ENCODE results near the gene WFDC2.

The WFDC2 gene

GRCh38 chr20:45501600-45501999, 32.0 kb downstream of the WFDC2 start:
- no peak for DNase-seq

GRCh38 chr20:45502561-45502960, 33.0 kb downstream of the WFDC2 start:
- no peak for DNase-seq

GRCh38 chr20:45503403-45503802, 33.9 kb downstream of the WFDC2 start:
- no peak for DNase-seq

GRCh38 chr20:45506398-45506797, 36.8 kb downstream of the WFDC2 start:
- DNase-seq: no peak

GRCh38 chr20:45507011-45507820, 37.7 kb downstream of the WFDC2 start:
- no peak for DNase-seq

- no peak for DNase-seq
Measured at GRCh38 chr20:45508068-45508886, 38.7 kb downstream of the WFDC2 start.

GRCh38 chr20:45509091-45509490, 39.5 kb downstream of the WFDC2 start:
- DNase-seq: no peak

- no peak for DNase-seq
Measured at GRCh38 chr20:45510242-45510862, 40.8 kb downstream of the WFDC2 start.

GRCh38 chr20:45515147-45515913, 45.8 kb downstream of the WFDC2 start, which contains the start of gene SPINT3:
SPINT3 (minus strand) TSS chr20:45515622; CDS start chr20:45515608, 14 bp downstream.
- DNase-seq: no peak

- no peak for DNase-seq
Measured at GRCh38 chr20:45518282-45518681, 48.7 kb downstream of the WFDC2 start.

GRCh38 chr20:45523821-45524220, 54.3 kb downstream of the WFDC2 start:
- no peak for DNase-seq

- no peak for DNase-seq
Measured at GRCh38 chr20:45527294-45527693, 57.7 kb downstream of the WFDC2 start.

Data from NCI-H2081 treated with DMSO at 0.1 percent for 48 hours (cell line).